BE2C (cell line): Measurements from ENCODE around the gene ISCU.

Source experiments
- DNase-seq: peaks from one replicate; pipeline ENCODE4 v3.0.0-alpha.2; 2020
- H3K27me3 ChIP-seq: fragments of 250-450 bp; sonication (Bioruptor Pico); 2 replicates; pipeline ENCODE4 v1.5.1; 2020; ENCODE audit warnings: mild to moderate bottlenecking
- H3K36me3 ChIP-seq: fragments of 250-450 bp; sonication (Bioruptor Pico); 2 replicates; pipeline ENCODE4 v1.5.1; 2020; ENCODE audit warnings: mild to moderate bottlenecking
- H3K4me1 ChIP-seq: fragments of 250-450 bp; sonication (Bioruptor Pico); 2 replicates; pipeline ENCODE4 v1.5.1; 2020
- H3K4me3 ChIP-seq: 2 replicates; pipeline ENCODE4 v1.5.1; 2011; ENCODE audit warnings: low read depth, low read length
- H3K9me3 ChIP-seq: fragments of 250-450 bp; sonication (Bioruptor Pico); 2 replicates; pipeline ENCODE4 v1.5.1; 2020
- TF ChIP-seq, protein P1 (sequence below): IDR thresholded peaks from 2 replicates; pipeline ENCODE4 v1.5.1; 2012; ENCODE audit warnings: mild to moderate bottlenecking, low read depth, low read length

ISCU gene

GRCh38 chr12:108582978-108583770, 20.8 kb downstream of the ISCU start:
- no peak for DNase-seq
- Histone ChIP-seq H3K4me1 (peaks cover 6% of the 10 kb centered on the region; the same call in 1 of the 2 replicates), H3K27me3 (no peaks in the 10 kb centered on the region), H3K9me3 (no peaks in the 10 kb centered on the region), H3K4me3 (no peak overlapping the region), H3K36me3 (no peaks in the 10 kb centered on the region; the same call in 1 of the 2 replicates)
- TF ChIP-seq, protein P1, sequence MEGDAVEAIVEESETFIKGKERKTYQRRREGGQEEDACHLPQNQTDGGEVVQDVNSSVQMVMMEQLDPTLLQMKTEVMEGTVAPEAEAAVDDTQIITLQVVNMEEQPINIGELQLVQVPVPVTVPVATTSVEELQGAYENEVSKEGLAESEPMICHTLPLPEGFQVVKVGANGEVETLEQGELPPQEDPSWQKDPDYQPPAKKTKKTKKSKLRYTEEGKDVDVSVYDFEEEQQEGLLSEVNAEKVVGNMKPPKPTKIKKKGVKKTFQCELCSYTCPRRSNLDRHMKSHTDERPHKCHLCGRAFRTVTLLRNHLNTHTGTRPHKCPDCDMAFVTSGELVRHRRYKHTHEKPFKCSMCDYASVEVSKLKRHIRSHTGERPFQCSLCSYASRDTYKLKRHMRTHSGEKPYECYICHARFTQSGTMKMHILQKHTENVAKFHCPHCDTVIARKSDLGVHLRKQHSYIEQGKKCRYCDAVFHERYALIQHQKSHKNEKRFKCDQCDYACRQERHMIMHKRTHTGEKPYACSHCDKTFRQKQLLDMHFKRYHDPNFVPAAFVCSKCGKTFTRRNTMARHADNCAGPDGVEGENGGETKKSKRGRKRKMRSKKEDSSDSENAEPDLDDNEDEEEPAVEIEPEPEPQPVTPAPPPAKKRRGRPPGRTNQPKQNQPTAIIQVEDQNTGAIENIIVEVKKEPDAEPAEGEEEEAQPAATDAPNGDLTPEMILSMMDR: no peak

GRCh38 chr12:108583991-108584390, 21.6 kb downstream of the ISCU start:
- Histone ChIP-seq H3K4me1 (peaks cover 6% of the 10 kb centered on the region; the same call in 1 of the 2 replicates), H3K36me3 (no peaks in the 10 kb centered on the region; the same call in 1 of the 2 replicates), H3K4me3 (no peak overlapping the region), H3K9me3 (no peaks in the 10 kb centered on the region), H3K27me3 (no peaks in the 10 kb centered on the region)
- TF ChIP-seq, protein P1: no peak
- DNase-seq: no peak

DNA sequence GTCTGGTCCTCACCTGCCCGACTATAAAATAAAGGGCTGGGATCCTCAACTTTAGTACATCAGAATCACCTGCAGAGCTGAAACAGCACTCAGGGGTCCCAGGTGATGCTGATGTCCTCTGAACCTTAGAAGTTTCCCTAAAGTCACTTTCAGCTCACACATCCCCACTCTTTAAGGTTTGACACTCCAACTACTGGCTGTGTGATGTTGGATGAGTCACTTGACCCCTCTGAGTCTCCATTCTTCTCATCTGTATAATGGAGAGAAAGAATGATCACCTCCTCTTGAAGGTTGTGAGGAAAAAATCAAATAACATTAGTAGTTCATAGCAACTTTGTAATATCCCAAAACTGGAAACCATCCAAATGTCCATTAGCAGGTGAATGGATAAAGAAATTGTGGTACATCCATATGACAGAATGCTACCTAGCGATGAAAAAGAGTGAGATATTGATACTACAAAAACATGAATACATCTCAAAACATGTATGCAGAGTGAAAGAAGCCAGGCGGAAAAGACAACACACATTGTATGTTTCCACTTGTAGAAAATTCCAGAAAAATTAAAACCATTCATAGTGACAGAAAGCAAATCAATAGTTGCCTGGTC, 22.2 kb downstream of the ISCU start:
- Histone ChIP-seq H3K36me3 (no peaks in the 10 kb centered on the region; the same call in 1 of the 2 replicates), H3K4me1 (peaks cover 6% of the 10 kb centered on the region; the same call in 1 of the 2 replicates), H3K4me3 (no peak overlapping the region), H3K27me3 (no peaks in the 10 kb centered on the region), H3K9me3 (no peaks in the 10 kb centered on the region)
- DNase-seq: no peak
- TF ChIP-seq, protein P1: no peak

DNA sequence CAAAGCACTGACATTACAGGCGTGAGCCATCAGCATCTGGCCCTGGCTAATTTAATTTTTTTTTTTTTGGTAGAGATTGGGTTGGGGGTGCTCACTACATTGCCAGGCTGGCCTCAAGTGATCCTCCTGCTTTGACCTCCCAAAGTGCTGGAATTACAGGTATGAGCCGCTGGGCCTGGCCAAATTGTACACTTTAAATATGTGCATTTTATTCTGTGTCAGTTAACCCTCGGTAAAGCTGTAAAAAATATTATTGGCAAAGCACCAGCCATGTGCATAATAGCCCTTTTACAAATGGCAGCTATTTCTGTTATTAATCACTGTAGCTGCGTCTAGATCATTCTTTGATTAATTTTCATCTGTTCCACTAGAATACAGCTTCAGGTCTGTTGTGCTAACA, 23.5 kb downstream of the ISCU start:
- no peak overlapping the region for H3K4me3 ChIP-seq
- no peaks in the 10 kb centered on the region for H3K9me3 ChIP-seq
- H3K4me1 ChIP-seq: peaks cover 6% of the 10 kb centered on the region; the same call in 1 of the 2 replicates
- no peak for DNase-seq
- no peaks in the 10 kb centered on the region for H3K27me3 ChIP-seq
- no peaks in the 10 kb centered on the region; the same call in 1 of the 2 replicates for H3K36me3 ChIP-seq
- TF ChIP-seq, protein P1: no peak

DNA sequence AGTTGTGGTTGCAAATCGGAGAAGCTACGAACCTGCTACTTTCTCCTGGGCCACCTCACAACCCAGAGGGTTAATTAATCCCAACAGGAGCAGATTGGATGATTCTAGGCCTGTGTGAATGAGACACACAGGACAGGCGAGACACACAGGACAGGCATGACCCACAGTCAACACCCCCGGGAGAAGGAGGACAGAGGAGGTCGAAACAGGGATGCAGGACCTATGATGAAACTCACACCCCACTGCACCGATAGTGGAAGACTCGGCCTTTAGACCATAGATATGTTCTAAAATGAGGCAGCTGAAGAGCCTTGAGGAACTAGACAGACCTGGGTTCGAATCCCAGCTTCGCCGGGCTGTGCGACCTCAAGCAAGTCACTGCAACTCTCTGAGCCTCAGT, 23.9 kb downstream of the ISCU start:
- no peaks in the 10 kb centered on the region for H3K9me3 ChIP-seq
- DNase-seq: no peak
- peaks cover 6% of the 10 kb centered on the region; the same call in 1 of the 2 replicates for H3K4me1 ChIP-seq
- H3K4me3 ChIP-seq: no peak overlapping the region
- no peaks in the 10 kb centered on the region; the same call in 1 of the 2 replicates for H3K36me3 ChIP-seq
- H3K27me3 ChIP-seq: no peaks in the 10 kb centered on the region
- TF ChIP-seq, protein P1: no peak

DNA sequence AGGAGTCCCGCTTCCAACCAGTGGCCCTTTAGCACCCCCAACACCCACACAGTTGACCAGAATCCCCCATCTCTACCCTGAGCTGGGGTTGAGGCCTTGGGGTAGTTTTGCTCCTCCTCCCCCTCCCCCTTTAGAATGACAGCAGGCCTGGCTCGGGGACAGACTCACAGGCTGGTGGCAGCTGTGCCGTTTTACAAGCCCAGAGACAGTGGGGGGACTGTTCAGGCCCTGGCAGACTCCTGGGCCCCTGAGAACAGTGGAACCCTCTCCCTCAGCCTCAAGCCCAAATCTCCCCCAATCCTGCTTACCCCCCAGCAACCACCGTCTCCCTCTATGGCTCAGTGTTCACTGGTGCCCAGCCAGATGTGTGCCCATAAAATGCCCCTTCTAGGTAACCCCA, 25.4 kb downstream of the ISCU start:
- Histone ChIP-seq H3K27me3 (no peaks in the 10 kb centered on the region), H3K36me3 (no peaks in the 10 kb centered on the region; the same call in 1 of the 2 replicates), H3K9me3 (no peaks in the 10 kb centered on the region), H3K4me3 (no peak overlapping the region), H3K4me1 (peaks cover 6% of the 10 kb centered on the region; the same call in 1 of the 2 replicates)
- DNase-seq: no peak
- TF ChIP-seq, protein P1: no peak
